Measurements from ENCODE around the gene AUTS2. TPM values are rescaled to one million over a fixed set of nuclear protein-coding genes. Genes with fewer than 3 reads are reported as not detected.

The AUTS2 gene
- under 0.01 and 4.1 TPM in 2 replicates for total RNA-seq

GRCh38 chr7:69598081-69598486 lies at the start of gene AUTS2:
TSS of gene AUTS2 (plus strand) at chr7:69598475. CDS start at chr7:69599654, 1,179 bp downstream.

